Pons (tissue), 1 donor: ENCODE measurements around the gene SYT1.
"Not testable (repeated sequence)": the region's sequence is repeated elsewhere in the genome, so short reads cannot be mapped to it uniquely, and the experiment has no call there.

ENCODE experiments used
- DNase-seq: peaks from one replicate; pipeline ENCODE4 v3.0.0-alpha.2; 2016; ENCODE audit warnings: low spot score

SYT1 gene

GRCh38 chr12:78966926-78967325 is 102.4 kb downstream of the SYT1 start:
- no peak for DNase-seq

- no peak for DNase-seq
Observed at GRCh38 chr12:78968226-78968625, 103.7 kb downstream of the SYT1 start.

GRCh38 chr12:78970041-78970440 is 105.5 kb downstream of the SYT1 start:
- DNase-seq: no peak

GRCh38 chr12:78977304-78977867 is 112.8 kb downstream of the SYT1 start:
- DNase-seq: no peak

GRCh38 chr12:78994168-78994791 is 129.7 kb downstream of the SYT1 start:
- no peak for DNase-seq

GRCh38 chr12:79000501-79000900 is 135.9 kb downstream of the SYT1 start:
- DNase-seq: no peak

GRCh38 chr12:79001404-79001803 is 136.8 kb downstream of the SYT1 start:
- DNase-seq: no peak

- DNase-seq: no peak
Observed at GRCh38 chr12:79006306-79006705, 141.7 kb downstream of the SYT1 start.

GRCh38 chr12:79008591-79008990 is 144.0 kb downstream of the SYT1 start:
- DNase-seq: no peak

GRCh38 chr12:79012636-79013035 is 148.1 kb downstream of the SYT1 start:
- DNase-seq: no peak

GRCh38 chr12:79016181-79016580 is 151.6 kb downstream of the SYT1 start:
- DNase-seq: no peak

- DNase-seq: no peak
Observed at GRCh38 chr12:79019672-79020071, 155.1 kb downstream of the SYT1 start.

- DNase-seq: no peak
Observed at GRCh38 chr12:79020106-79020505, 155.5 kb downstream of the SYT1 start.

- no peak for DNase-seq
Observed at GRCh38 chr12:79021021-79021420, 156.4 kb downstream of the SYT1 start.

GRCh38 chr12:79023261-79023660 is 158.7 kb downstream of the SYT1 start:
- DNase-seq: no peak

- DNase-seq: no peak
Observed at GRCh38 chr12:79023784-79024183, 159.2 kb downstream of the SYT1 start.

GRCh38 chr12:79033788-79034187 is 169.2 kb downstream of the SYT1 start:
- DNase-seq: no peak

GRCh38 chr12:79044748-79045147 is 180.2 kb downstream of the SYT1 start:
- not testable (repeated sequence) for DNase-seq

- DNase-seq: not testable (repeated sequence)
Observed at GRCh38 chr12:79045149-79045703, 180.7 kb downstream of the SYT1 start.

- no peak for DNase-seq
Observed at GRCh38 chr12:79046021-79046420, 181.4 kb downstream of the SYT1 start.

- no peak for DNase-seq
Observed at GRCh38 chr12:79048962-79049361, 184.4 kb downstream of the SYT1 start.

GRCh38 chr12:79053394-79053793 is 188.8 kb downstream of the SYT1 start:
- DNase-seq: no peak

- DNase-seq: no peak
Observed at GRCh38 chr12:79055926-79056674, 191.5 kb downstream of the SYT1 start.
